AG04449 (cell line): ENCODE results near the gene HOXA10.

ENCODE experiments used
- CTCF ChIA-PET: fragments of 350-600 bp; formaldehyde crosslinking; extraction: SDS; loops from one replicate; lab custom pipeline; 2021; ENCODE audit warnings: antibody characterized with exemption; lab: Yijun Ruan, JAX
- POLR2A ChIA-PET: fragments of 400-600, 350-600 bp; formaldehyde crosslinking; extraction: SDS; loops from one replicate; lab custom pipeline; 2020; ENCODE audit warnings: antibody characterized with exemption, inconsistent platforms; lab: Yijun Ruan, JAX
- DNase-seq: peaks from one replicate; pipeline ENCODE4 v3.0.0-alpha.2; 2010; ENCODE audit warnings: low read depth, low spot score
- H3K4me3 ChIP-seq: 2 replicates; pipeline ENCODE4 v1.5.1; 2011; ENCODE audit warnings: low read depth, mild to moderate bottlenecking, control low read depth, low read length
- CTCF ChIP-seq: IDR thresholded peaks from one replicate; pipeline ENCODE4 v1.5.1; 2011; ENCODE audit warnings: mild to moderate bottlenecking, moderate library complexity, low read length, control low read depth, inconsistent platforms; ENCODE audit not compliant: insufficient read depth; ENCODE audit errors: missing control alignments

Gene HOXA10

GRCh38 chr7:27215356-27215755 is 41.2 kb upstream of the HOXA10 start:
- H3K4me3 ChIP-seq = no peak overlapping the region
- no peak for DNase-seq
- POLR2A ChIA-PET = no interaction called here
- no peak for TF ChIP-seq CTCF
- CTCF ChIA-PET = interaction anchor here (0.8 kb wide), 1 partner anchor 9 kb away, joined by 3 read pairs; no protein-coding TSS in a partner anchor

GRCh38 chr7:27214239-27214950 is 40.3 kb upstream of the HOXA10 start:
- H3K4me3 ChIP-seq = no peak overlapping the region
- ChIA-PET POLR2A (no interaction called here), CTCF (interaction anchor here (0.8 kb wide), 1 partner anchor 8 kb away, joined by 3 read pairs; no protein-coding TSS in a partner anchor)
- no peak for DNase-seq
- no peak for TF ChIP-seq CTCF

GRCh38 chr7:27213433-27214238 is 39.5 kb upstream of the HOXA10 start:
- DNase-seq = no peak
- POLR2A ChIA-PET = no interaction called here
- H3K4me3 ChIP-seq = no peak overlapping the region
- CTCF ChIA-PET = no interaction called here
- no peak for TF ChIP-seq CTCF

GRCh38 chr7:27212497-27213432 is 38.6 kb upstream of the HOXA10 start:
- no peak for DNase-seq
- ChIA-PET POLR2A (no interaction called here), CTCF (interaction anchor here (1.5 to 8.4 kb wide), 3 partner anchors 11 to 363 kb away, joined by 3 to 83 read pairs (median 21); no protein-coding TSS in a partner anchor)
- no peak overlapping the region for H3K4me3 ChIP-seq
- TF ChIP-seq CTCF = no peak

- no peak for DNase-seq
- H3K4me3 ChIP-seq = no peak overlapping the region
- POLR2A ChIA-PET = no interaction called here
- CTCF ChIA-PET = interaction anchor here (1.0 to 8.4 kb wide), 10 partner anchors 9 to 566 kb away, joined by 3 to 83 read pairs (median 12); partner anchors contain the start of genes EVX1 and HOXA13
- no peak for TF ChIP-seq CTCF
Observed at GRCh38 chr7:27211764-27212204, 37.7 kb upstream of the HOXA10 start.
